ENCODE measurements around the gene CCDC68.

GRCh38 chr18:54911551-54911950 is 47.7 kb downstream of the CCDC68 start:
- TF ChIP-seq CTCF (IDR thresholded peaks at IDR 0.05; ENCODE audit: low read length) (no peak), EZH2 (optimal IDR thresholded peaks at IDR 0.05; ENCODE audit: low read depth, low read length) (no peak)

Measured in MM.1S (cell line).